ENCODE measurements around the gene DCTN3. TPM values are rescaled to one million over a fixed set of nuclear protein-coding genes. Genes with fewer than 3 reads are reported as not detected.

DCTN3 gene
- total and polyA plus RNA-seq, 2 donors (not counting 3 experiments of a cell fraction or from before 2014, with no cell fraction given): 91.0 to 170 TPM

- CTCF ChIA-PET: interaction anchor here (1.0 to 8.5 kb wide), 4 partner anchors 16 to 27 kb away, joined by 3 to 106 read pairs (median 9); no protein-coding TSS in a partner anchor
- BruUV-seq (replicated peaks): no TSS peak
Observed at GRCh38 chr9:34575241-34575640, 45.1 kb downstream of the DCTN3 start.

More at GRCh38 chr9:34575241-34575640, 45.1 kb downstream of the DCTN3 start:
- Histone ChIP-seq H3K27me3 (ENCODE audit: control insufficient read depth in 2 of 2, insufficient read depth in 2 of 2, low read length in 2 of 2) (peaks cover 40 to 43% of the 10 kb centered on the region in 2 experiments), H2AFZ (ENCODE audit: low read depth, low read length) (no peak overlapping the region), H3K9me3 (replicated peaks; ENCODE audit: control insufficient read depth, insufficient read depth, low read length) (no peaks in the 10 kb centered on the region), H3K4me3 (replicated peaks in 1 of 3; ENCODE audit: insufficient read depth in 1 of 3, low read depth in 1 of 3, low read length in 3 of 3) (no peak overlapping the region), H3K79me2 (ENCODE audit: control insufficient read depth, insufficient read depth, low read length) (no peaks in the 10 kb centered on the region), H3K4me2 (ENCODE audit: insufficient read depth, low read length) (no peak overlapping the region), H3K4me1 (ENCODE audit: control insufficient read depth, extremely low read depth, insufficient read depth, low read length) (no peaks in the 10 kb centered on the region), H3K27ac (ENCODE audit: insufficient read depth, low read depth, low read length) (no peak overlapping the region), H3K36me3 (ENCODE audit: control insufficient read depth in 2 of 2, extremely low read depth in 1 of 2, insufficient read depth in 2 of 2, low read length in 2 of 2) (no peaks in the 10 kb centered on the region), H3K9me1 (replicated peaks; ENCODE audit: control insufficient read depth, extremely low read depth, insufficient read depth, low read length) (no peaks in the 10 kb centered on the region), H3K9ac (replicated peaks; ENCODE audit: extremely low read depth, insufficient read depth, low read length) (no peak overlapping the region), H4K20me1 (replicated peaks; ENCODE audit: control insufficient read depth, extremely low read depth, insufficient read depth, low read length) (no peaks in the 10 kb centered on the region)
- intact Hi-C loops (cut with micrococcal nuclease): no loop called here
- no peak for FAIRE-seq
- dilution Hi-C loops (cut with MboI; ENCODE audit: extremely low pct_ligation_motif_present, low sequenced_read_pairs): no loop called here
- POLR2A ChIA-PET: no interaction called here
- no peak for DNase-seq (ENCODE audit: low read depth, low spot score)
- no peak for TF ChIP-seq CTCF (IDR thresholded peaks at IDR 0.05; ENCODE audit: extremely low read depth in 1 of 2, insufficient read depth in 1 of 2, low read depth in 1 of 2, low read length in 2 of 2)
- no peak for TF ChIP-seq POLR2A (IDR thresholded peaks at IDR 0.05; ENCODE audit: low read depth, low read length)
- TF ChIP-seq EZH2 (IDR thresholded peaks at IDR 0.05; ENCODE audit: borderline replicate concordance, low read depth, low read length, severe bottlenecking): no peak
- no peak for TF ChIP-seq GATA2 (IDR thresholded peaks at IDR 0.05; ENCODE audit: insufficient read depth, insufficient read length, low read depth, low read length)
- no peak for TF ChIP-seq FOS (IDR thresholded peaks at IDR 0.05; ENCODE audit: borderline replicate concordance, insufficient read depth, low read length)
- no peak for TF ChIP-seq MYC (IDR thresholded peaks at IDR 0.05; ENCODE audit: low read depth, low read length)
- TF ChIP-seq POLR2AphosphoS5 (IDR thresholded peaks at IDR 0.05; ENCODE audit: insufficient read depth, low read depth, low read length): no peak
- no peak for TF ChIP-seq MAX (IDR thresholded peaks at IDR 0.05; ENCODE audit: insufficient read depth, insufficient read length)
- no peak for TF ChIP-seq JUN (IDR thresholded peaks at IDR 0.05; ENCODE audit: borderline replicate concordance, insufficient read depth, insufficient read length, low read depth)
